NCI-H460 (cell line): Measurements from ENCODE around the gene PRXL2C. TPM values are rescaled to one million over a fixed set of nuclear protein-coding genes. Genes with fewer than 3 reads are reported as not detected.
"Not testable (repeated sequence)": the region's sequence is repeated elsewhere in the genome, so short reads cannot be mapped to it uniquely, and the experiment has no call there.

Source experiments
- DNase-seq: peaks from one replicate; pipeline ENCODE4 v3.0.0-alpha.2; 2016; ENCODE audit warnings: low read depth; ENCODE audit errors: extremely low read depth
- total RNA-seq: library from RNA; depleted of rRNA; stranded (reverse); fragments of >200 nt; shearing (Covaris generic); gene quantifications from 2 replicates; pipeline ENCODE4 v1.2.3, GENCODE V29; 2014

Gene PRXL2C
- total RNA-seq, 1 experiment from 2014 or later = 21.6 TPM

- DNase-seq = no peak
Observed at GRCh38 chr9:96651626-96652025, 3.5 kb downstream of the PRXL2C start.

GRCh38 chr9:96649620-96650324 lies 5.3 kb downstream of the PRXL2C start:
- DNase-seq = no peak

GRCh38 chr9:96646081-96646991 lies 8.8 kb downstream of the PRXL2C start:
- DNase-seq = no peak

GRCh38 chr9:96644137-96644536 lies 11.0 kb downstream of the PRXL2C start:
- DNase-seq = no peak

GRCh38 chr9:96641514-96641913 lies 13.6 kb downstream of the PRXL2C start:
- no peak for DNase-seq

GRCh38 chr9:96638606-96639364 lies 16.3 kb downstream of the PRXL2C start:
- no peak for DNase-seq

- no peak for DNase-seq
Observed at GRCh38 chr9:96636368-96636767, 18.7 kb downstream of the PRXL2C start.

GRCh38 chr9:96633579-96633978 lies 21.5 kb downstream of the PRXL2C start:
- not testable (repeated sequence) for DNase-seq

GRCh38 chr9:96626912-96627311 lies 28.2 kb downstream of the PRXL2C start:
- DNase-seq = no peak

- DNase-seq = no peak
Observed at GRCh38 chr9:96621618-96622017, 33.5 kb downstream of the PRXL2C start.

- no peak for DNase-seq
Observed at GRCh38 chr9:96620832-96621269, 34.3 kb downstream of the PRXL2C start.

- DNase-seq = no peak
Observed at GRCh38 chr9:96620181-96620514, 35.0 kb downstream of the PRXL2C start.

- DNase-seq = peak; percentile 91
Observed at GRCh38 chr9:96619491-96620180, 35.5 kb downstream of the PRXL2C start, which contains the start of gene CDC14B. TSS of gene CDC14B (minus strand) at chr9:96619843. CDS start at chr9:96619378, 465 bp downstream.

- no peak for DNase-seq
Observed at GRCh38 chr9:96619124-96619465, 36.0 kb downstream of the PRXL2C start.

- DNase-seq = peak; percentile 41
Observed at GRCh38 chr9:96618209-96619123, 36.7 kb downstream of the PRXL2C start.

- DNase-seq = no peak
Observed at GRCh38 chr9:96617439-96618185, 37.5 kb downstream of the PRXL2C start.

- no peak for DNase-seq
Observed at GRCh38 chr9:96616817-96617438, 38.2 kb downstream of the PRXL2C start.

- no peak for DNase-seq
Observed at GRCh38 chr9:96615411-96615810, 39.7 kb downstream of the PRXL2C start.
